COLO668 (cell line): Measurements from ENCODE around the gene PAK2.
A peak's percentile ranks its signal among the peaks of the same experiment; 100 is the strongest.
"Not testable (repeated sequence)": the region's sequence is repeated elsewhere in the genome, so short reads cannot be mapped to it uniquely, and the experiment has no call there.

Experiments used
- DNase-seq: peaks from one replicate; lab custom pipeline; 2025; ENCODE audit not compliant: unreplicated experiment; lab: John Stamatoyannopoulos, UW

Gene PAK2

GRCh38 chr3:196842567-196843434, 103.1 kb downstream of the PAK2 start:
- no peak for DNase-seq

- DNase-seq = no peak
These were observed 103.9 kb downstream of the PAK2 start for GRCh38 chr3:196843435-196844110.

DNA sequence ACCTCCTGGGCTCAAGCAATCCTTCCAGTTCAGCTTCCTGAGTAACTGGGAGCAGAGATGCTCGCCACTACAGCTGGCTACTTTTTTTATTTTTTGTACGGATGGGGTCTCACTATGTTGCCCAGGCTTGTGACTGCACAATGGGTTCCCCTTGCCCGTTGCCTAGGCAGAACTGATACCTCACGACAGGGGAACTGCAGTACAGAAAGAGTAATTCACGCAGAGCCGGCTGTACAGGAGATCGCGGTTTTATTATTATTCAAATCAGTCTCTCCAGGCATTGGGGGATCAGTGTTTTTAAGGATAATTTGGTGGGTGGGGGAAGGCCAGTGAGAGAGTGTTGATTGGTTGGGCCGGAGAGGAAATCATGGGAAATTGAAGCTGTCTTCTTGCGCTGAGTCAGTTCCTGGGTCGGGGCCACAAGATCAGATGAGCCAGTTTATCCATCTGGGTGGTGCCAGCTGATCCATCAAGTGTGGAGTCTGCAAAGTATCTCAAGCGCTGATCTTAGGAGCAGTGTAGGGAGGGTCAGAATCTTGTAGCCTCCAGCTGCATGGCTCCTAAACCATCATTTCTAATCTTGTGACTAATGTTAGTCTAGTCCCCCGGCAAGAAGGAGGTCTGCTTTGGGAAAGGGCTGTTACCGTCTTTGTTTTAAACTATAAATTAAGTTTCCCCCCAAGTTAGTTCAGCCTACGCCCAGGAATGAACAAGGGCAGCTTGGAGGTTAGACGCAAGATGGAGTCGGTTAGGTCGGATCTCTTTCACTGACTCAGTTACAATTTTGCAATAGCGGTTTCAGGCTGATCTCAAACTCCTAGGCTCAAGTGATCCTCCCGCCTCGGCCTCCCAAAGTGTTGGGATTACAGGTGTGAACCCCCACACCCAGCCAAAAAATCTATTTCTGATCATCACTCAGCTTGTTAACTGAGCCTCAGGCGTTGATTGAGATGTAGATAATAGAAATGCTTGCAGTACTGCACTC, 104.9 kb downstream of the PAK2 start:
- DNase-seq = not testable (repeated sequence)

DNA sequence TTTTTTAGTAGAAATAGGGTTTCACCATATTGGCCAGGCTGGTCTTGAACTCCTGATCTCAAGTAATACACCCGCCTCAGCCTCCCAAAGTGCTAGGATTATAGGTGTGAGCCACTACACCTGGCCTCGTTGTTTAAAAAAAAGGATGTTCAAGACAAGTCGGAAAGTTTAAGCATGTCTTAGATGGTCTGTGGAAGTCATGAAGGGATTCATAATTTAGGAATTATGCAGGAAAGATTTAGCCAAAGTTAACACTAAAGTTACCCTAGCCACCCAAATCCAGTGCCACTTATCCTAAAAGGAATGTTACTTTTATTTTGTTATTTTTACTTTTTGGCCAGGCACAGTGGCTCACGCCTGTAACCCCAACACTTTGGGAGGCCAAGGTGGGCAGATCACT, 108.7 kb downstream of the PAK2 start:
- not testable (repeated sequence) for DNase-seq

DNA sequence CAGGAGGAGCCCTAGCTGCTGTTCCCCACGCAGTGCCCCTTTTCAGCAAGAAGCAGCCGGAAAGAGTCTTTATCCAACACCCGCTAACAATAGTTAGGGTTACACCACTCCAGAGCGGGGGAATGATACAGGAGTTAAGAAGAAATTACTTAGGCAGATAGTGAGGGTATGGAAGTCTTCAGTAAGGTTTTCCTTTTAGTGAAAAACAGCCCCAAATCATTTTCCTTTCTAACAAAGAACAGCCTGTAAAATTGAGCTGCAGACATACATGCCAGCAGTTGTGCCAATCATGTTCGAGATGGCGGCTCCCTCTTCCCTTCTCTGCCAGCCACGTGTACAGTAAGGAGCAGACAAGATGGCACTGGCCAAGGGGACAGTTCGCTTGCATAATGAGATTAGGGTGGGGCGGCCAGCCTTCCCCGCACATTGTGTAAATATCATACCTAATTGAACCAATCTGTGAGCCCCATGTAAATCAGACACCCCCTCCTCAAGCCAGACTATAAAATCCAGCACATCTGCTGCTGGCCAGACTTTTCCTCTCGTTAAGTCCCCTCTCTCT, 109.6 kb downstream of the PAK2 start:
- no peak for DNase-seq

DNA sequence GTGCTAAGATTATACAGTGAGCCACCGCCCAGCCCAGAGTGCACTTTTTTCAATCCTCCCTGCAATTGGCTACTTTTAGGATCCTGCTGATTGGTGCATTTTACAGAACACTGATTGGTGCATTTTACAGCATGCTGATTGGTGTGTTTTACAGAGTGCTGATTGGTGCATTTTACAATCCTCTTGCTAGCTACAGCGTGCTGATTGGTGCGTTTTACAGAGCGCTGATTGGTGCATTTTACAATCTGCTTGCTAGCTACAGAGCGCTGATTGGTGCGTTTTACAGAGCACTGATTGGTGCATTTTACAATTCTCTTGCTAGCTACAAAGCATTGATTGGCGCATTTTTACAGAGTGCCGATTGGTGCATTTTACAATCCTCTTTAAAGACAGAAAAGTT, 123.3 kb downstream of the PAK2 start:
- not testable (repeated sequence) for DNase-seq

DNA sequence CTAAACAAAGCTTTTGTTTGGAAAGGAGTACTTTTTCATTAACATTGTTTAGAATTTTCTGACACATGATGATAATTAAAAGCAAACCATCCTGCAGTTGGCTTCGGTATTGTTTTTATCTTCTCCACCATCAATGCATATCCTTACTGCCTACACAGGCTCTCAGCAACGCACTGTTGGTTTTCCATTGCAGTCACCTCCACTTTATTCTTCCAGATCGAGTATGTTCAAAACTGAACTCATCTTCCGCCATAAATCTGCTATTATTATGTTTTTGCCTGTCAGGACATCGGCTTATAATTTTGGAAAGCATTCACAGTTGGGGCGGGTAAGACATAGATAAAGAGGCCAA, 127.5 kb downstream of the PAK2 start:
- DNase-seq = no peak

- peak; percentile 90 for DNase-seq
These were observed 128.0 kb downstream of the PAK2 start, which contains the start of gene SENP5 for GRCh38 chr3:196867507-196868296. TSS of gene SENP5 (plus strand) at chr3:196867920. CDS start at chr3:196885182, 17,262 bp downstream.

DNA sequence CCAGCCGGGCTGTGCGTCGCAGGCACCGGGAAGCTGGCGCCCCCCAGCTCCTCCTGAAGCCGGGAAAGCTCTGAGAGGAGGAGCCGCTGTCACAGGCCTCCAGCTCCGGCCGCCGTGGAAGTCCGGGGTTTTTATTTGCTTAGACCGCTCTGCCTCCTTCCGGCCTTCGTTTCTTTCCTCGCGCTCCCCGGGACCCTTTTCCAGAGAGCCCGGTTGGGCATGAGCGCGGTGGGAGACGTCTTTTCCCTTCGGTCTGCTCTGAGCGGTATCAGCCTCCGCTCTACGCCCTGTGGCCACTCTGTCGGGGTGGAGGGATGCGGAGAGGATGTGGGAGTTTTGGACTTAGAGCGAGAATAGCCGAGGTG, 128.6 kb downstream of the PAK2 start:
- DNase-seq = peak; percentile 50

DNA sequence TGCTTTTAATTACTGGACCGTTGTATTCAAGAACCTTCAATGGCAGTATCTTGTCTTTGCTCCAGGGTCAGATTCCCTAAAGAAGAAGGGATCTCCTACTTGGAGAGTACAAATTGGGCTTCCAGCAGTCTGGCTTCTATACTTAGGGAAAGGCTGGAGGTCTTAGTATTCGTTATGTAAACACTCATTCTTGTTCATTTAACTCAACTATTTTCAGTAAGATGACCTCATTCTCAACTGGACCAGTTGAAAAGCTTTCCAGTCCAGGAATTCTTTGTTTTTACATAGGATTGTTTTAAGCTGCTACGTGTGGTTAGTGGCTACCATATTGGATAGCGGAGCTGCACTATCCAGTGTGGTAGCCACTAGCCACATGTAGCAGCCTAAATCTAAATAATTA, 132.7 kb downstream of the PAK2 start:
- DNase-seq = no peak

DNA sequence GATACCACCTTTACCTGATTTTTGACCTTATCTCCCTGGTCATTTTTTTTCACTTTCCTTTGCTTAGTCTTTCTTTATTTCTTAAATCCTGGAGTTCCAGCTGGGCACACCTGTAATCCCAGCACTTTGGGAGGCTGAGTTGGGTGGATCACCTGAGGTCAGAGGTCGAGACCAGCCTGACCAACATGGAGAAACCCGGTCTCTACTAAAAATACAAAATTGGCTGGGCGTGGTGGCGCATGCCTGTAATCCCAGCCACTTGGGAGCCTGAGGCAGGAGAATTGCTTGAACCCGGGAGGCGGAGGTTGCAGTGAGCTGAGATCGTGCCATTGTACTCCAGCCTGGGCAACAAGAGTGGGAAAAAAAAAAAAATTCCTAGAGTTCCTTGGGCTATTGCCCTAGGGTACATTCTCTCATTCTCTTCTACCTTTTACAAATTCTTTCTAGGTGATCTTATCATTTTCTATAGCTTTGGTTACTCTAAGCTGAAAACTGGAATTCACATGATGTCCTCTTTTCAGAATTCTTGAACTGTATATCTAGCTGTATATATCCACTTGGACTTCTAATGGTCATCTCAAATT, 134.9 kb downstream of the PAK2 start:
- DNase-seq = not testable (repeated sequence)

- DNase-seq = no peak
These were observed 135.6 kb downstream of the PAK2 start for GRCh38 chr3:196875258-196875657.
